DMS53 treated with DMSO at 0.1 percent for 48 hours (cell line): ENCODE data around the gene GPR148.
A peak's percentile ranks its signal among the peaks of the same experiment; 100 is the strongest.
"Not testable (repeated sequence)": the region's sequence is repeated elsewhere in the genome, so short reads cannot be mapped to it uniquely, and the experiment has no call there.

Experiments
- DNase-seq: peaks from one replicate; lab custom pipeline; 2025; ENCODE audit not compliant: unreplicated experiment; lab: John Stamatoyannopoulos, UW

GPR148 gene

GRCh38 chr2:130728549-130729316 is at the start of gene GPR148:
GPR148 (plus strand) TSS chr2:130729070; CDS start chr2:130729152, 82 bp downstream.
- peak; percentile 10 for DNase-seq

- not testable (repeated sequence) for DNase-seq
These were observed 36.7 kb upstream of the GPR148 start for GRCh38 chr2:130692041-130692770.

- not testable (repeated sequence) for DNase-seq
These were observed 35.4 kb upstream of the GPR148 start for GRCh38 chr2:130693474-130693873.

GRCh38 chr2:130703250-130703649 is 25.6 kb upstream of the GPR148 start:
- not testable (repeated sequence) for DNase-seq

- DNase-seq: not testable (repeated sequence)
These were observed 14.1 kb upstream of the GPR148 start for GRCh38 chr2:130714795-130715194.

GRCh38 chr2:130720036-130720435 is 8.8 kb upstream of the GPR148 start:
- DNase-seq: no peak

- DNase-seq: no peak
These were observed 8.3 kb upstream of the GPR148 start for GRCh38 chr2:130720528-130720927.

GRCh38 chr2:130724455-130724854 is 4.4 kb upstream of the GPR148 start:
- DNase-seq: no peak

- DNase-seq: no peak
These were observed 2.2 kb upstream of the GPR148 start for GRCh38 chr2:130726614-130727180.

GRCh38 chr2:130727286-130727924 is 1.5 kb upstream of the GPR148 start:
- DNase-seq: peak; percentile 7

GRCh38 chr2:130728007-130728454 is 839 bp upstream of the GPR148 start:
- peak; percentile 7 for DNase-seq

GRCh38 chr2:130729322-130730299 is 741 bp downstream of the GPR148 start:
- DNase-seq: no peak

GRCh38 chr2:130732257-130732656 is 3.4 kb downstream of the GPR148 start:
- not testable (repeated sequence) for DNase-seq

GRCh38 chr2:130735200-130735599 is 6.3 kb downstream of the GPR148 start:
- DNase-seq: no peak

- DNase-seq: no peak
These were observed 7.6 kb downstream of the GPR148 start for GRCh38 chr2:130736487-130736886.

- DNase-seq: no peak
These were observed 8.7 kb downstream of the GPR148 start for GRCh38 chr2:130737592-130737991.

- DNase-seq: no peak
These were observed 11.8 kb downstream of the GPR148 start for GRCh38 chr2:130740671-130741070.

- DNase-seq: no peak
These were observed 14.4 kb downstream of the GPR148 start for GRCh38 chr2:130743278-130743677.

- DNase-seq: peak; percentile 28
These were observed 15.6 kb downstream of the GPR148 start for GRCh38 chr2:130744287-130745117.
